IPS-18c (cell line): ENCODE data around the gene PLCG1.

ENCODE experiments used
- H3K4me3 ChIP-seq: 2 replicates; pipeline ENCODE4 v1.7.0; 2013; ENCODE audit warnings: low read depth, mild to moderate bottlenecking, low read length, moderate library complexity; ENCODE audit not compliant: insufficient read depth
- H3K9me3 ChIP-seq: one replicate; pipeline ENCODE4 v1.6.1; 2013; ENCODE audit warnings: mild to moderate bottlenecking, low read length, moderate library complexity; ENCODE audit not compliant: control insufficient read depth, insufficient read depth

PLCG1 gene

GRCh38 chr20:41138475-41139226, 1.3 kb downstream of the PLCG1 start:
- Histone ChIP-seq H3K9me3 (no peaks in the 10 kb centered on the region), H3K4me3 (peak overlapping the region; percentile 96)

GRCh38 chr20:41139227-41140093, 2.1 kb downstream of the PLCG1 start:
- H3K4me3 ChIP-seq: peak overlapping the region; percentile 96; the same call in 1 of the 2 replicates
- H3K9me3 ChIP-seq: no peaks in the 10 kb centered on the region

- Histone ChIP-seq H3K4me3 (no peak overlapping the region; the same call in 1 of the 2 replicates), H3K9me3 (no peaks in the 10 kb centered on the region)
Measured at GRCh38 chr20:41140226-41141133, 3.1 kb downstream of the PLCG1 start.

GRCh38 chr20:41141153-41141815, 3.9 kb downstream of the PLCG1 start:
- no peaks in the 10 kb centered on the region for H3K9me3 ChIP-seq
- no peak overlapping the region for H3K4me3 ChIP-seq

- no peak overlapping the region for H3K4me3 ChIP-seq
- H3K9me3 ChIP-seq: no peaks in the 10 kb centered on the region
Measured at GRCh38 chr20:41142245-41142644, 4.9 kb downstream of the PLCG1 start.

GRCh38 chr20:41142919-41143318, 5.6 kb downstream of the PLCG1 start:
- Histone ChIP-seq H3K4me3 (no peak overlapping the region), H3K9me3 (no peaks in the 10 kb centered on the region)

- no peak overlapping the region for H3K4me3 ChIP-seq
- H3K9me3 ChIP-seq: no peaks in the 10 kb centered on the region
Measured at GRCh38 chr20:41143354-41143753, 6.0 kb downstream of the PLCG1 start.

- Histone ChIP-seq H3K9me3 (no peaks in the 10 kb centered on the region), H3K4me3 (no peak overlapping the region)
Measured at GRCh38 chr20:41145317-41145716, 8.0 kb downstream of the PLCG1 start.

- Histone ChIP-seq H3K9me3 (no peaks in the 10 kb centered on the region), H3K4me3 (no peak overlapping the region)
Measured at GRCh38 chr20:41145821-41146620, 8.7 kb downstream of the PLCG1 start.

- no peaks in the 10 kb centered on the region for H3K9me3 ChIP-seq
- H3K4me3 ChIP-seq: no peak overlapping the region
Measured at GRCh38 chr20:41147767-41148191, 10.4 kb downstream of the PLCG1 start.

- H3K9me3 ChIP-seq: peaks cover under 1% of the 10 kb centered on the region
- H3K4me3 ChIP-seq: no peak overlapping the region
Measured at GRCh38 chr20:41148942-41149341, 11.6 kb downstream of the PLCG1 start.

GRCh38 chr20:41150664-41151063, 13.3 kb downstream of the PLCG1 start:
- Histone ChIP-seq H3K4me3 (no peak overlapping the region), H3K9me3 (peaks cover 2% of the 10 kb centered on the region)

GRCh38 chr20:41151134-41151869, 14.0 kb downstream of the PLCG1 start:
- Histone ChIP-seq H3K9me3 (peaks cover 2% of the 10 kb centered on the region), H3K4me3 (no peak overlapping the region)

GRCh38 chr20:41152108-41152757, 14.9 kb downstream of the PLCG1 start:
- Histone ChIP-seq H3K9me3 (peaks cover 2% of the 10 kb centered on the region), H3K4me3 (no peak overlapping the region)
